ENCODE results near the gene PDZD2.

DNA sequence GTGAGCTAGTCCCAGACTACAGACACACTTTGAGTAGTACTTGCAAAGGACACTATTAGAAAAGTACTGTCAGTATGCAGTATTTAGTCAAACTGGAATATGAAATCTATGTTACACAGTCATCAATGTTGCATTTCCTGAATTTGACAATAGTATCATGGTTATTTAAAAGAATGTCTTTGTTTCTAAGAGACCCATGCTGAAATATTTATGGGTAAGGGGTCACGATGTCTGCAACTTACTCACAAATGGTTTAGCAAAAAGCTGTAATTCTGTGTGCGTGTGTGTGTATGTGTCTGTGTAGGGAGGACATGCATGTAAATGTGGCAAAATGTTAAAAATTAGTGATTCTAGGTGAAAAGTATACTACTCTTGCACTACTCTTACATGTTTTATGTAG is 429.6 kb downstream of the PDZD2 start:
- no peak for TF ChIP-seq POLR2A (IDR thresholded peaks at IDR 0.05; ENCODE audit: low read length)
- no peak for TF ChIP-seq GATA1 (IDR thresholded peaks at IDR 0.05; ENCODE audit: low read depth, low read length)
